Small intestine (tissue), 7 donors: ENCODE measurements around the gene STAT4. TPM values are rescaled to one million over a fixed set of nuclear protein-coding genes. Genes with fewer than 3 reads are reported as not detected.
A peak's percentile ranks its signal among the peaks of the same experiment; 100 is the strongest.

ENCODE experiments used
- DNase-seq, 2 donors: peaks; one replicate each; pipeline versions ENCODE4 v3.0.0 to v3.0.0-alpha.2; 2013
- FAIRE-seq: peaks from 2 replicates; lab custom pipeline; 2012; peaks lifted over from hg19 to GRCh38; lab: Jason Lieb, UNC
- H3K27ac ChIP-seq, 3 donors: one replicate each; pipeline ENCODE4 v1.5.1; 2013; ENCODE audit warnings: low read length in 2 of 3, mild to moderate bottlenecking in 2 of 3, control low read depth in 1 of 3, inconsistent platforms in 1 of 3, low read depth in 1 of 3, moderate library complexity in 1 of 3
- H3K27me3 ChIP-seq, 3 donors: one replicate each; pipeline ENCODE4 v1.6.1; 2013; ENCODE audit warnings: low read length in 3 of 3, inconsistent platforms in 1 of 3; ENCODE audit not compliant: control insufficient read depth in 3 of 3, insufficient read depth in 3 of 3
- H3K36me3 ChIP-seq, 3 donors: one replicate each; pipeline ENCODE4 v1.6.1; 2013; ENCODE audit warnings: low read length in 3 of 3, inconsistent platforms in 1 of 3, low read depth in 1 of 3, mild to moderate bottlenecking in 1 of 3, moderate library complexity in 1 of 3; ENCODE audit not compliant: control insufficient read depth in 3 of 3, insufficient read depth in 2 of 3
- H3K4me1 ChIP-seq, 3 donors: one replicate each; pipeline ENCODE4 v1.6.1; 2013; ENCODE audit warnings: low read length in 2 of 3, inconsistent platforms in 1 of 3, low read depth in 1 of 3, mild to moderate bottlenecking in 1 of 3, moderate library complexity in 1 of 3; ENCODE audit not compliant: control insufficient read depth in 3 of 3, insufficient read depth in 2 of 3
- H3K4me3 ChIP-seq, 3 donors: one replicate each; pipeline ENCODE4 v1.5.1; 2013; ENCODE audit warnings: low read length in 3 of 3, control low read depth in 1 of 3, inconsistent platforms in 1 of 3, low read depth in 1 of 3, mild to moderate bottlenecking in 1 of 3, moderate library complexity in 1 of 3
- H3K9me3 ChIP-seq, 2 donors: one replicate each; pipeline ENCODE4 v1.6.1; 2013; ENCODE audit warnings: low read depth in 1 of 2, low read length in 1 of 2; ENCODE audit not compliant: control insufficient read depth in 2 of 2, insufficient read depth in 1 of 2
- WGBS, 3 donors: extraction: QIAGEN DNeasy Blood & Tissue Kit; methylation state at CpG; one replicate each; pipeline ENCODE4 v1.1.7; 2013; 5-methylcytosine and 5-hydroxymethylcytosine counted together
- polyA plus RNA-seq, 4 donors: library from polyadenylated mRNA; stranded (reverse) in 3 of 4; unstranded in 1 of 4; fragments of 200-250 nt in 3 of 4; fragments of 120-200 nt in 1 of 4; gene quantifications; one replicate each; pipeline versions ENCODE4 v1.2.1 to v1.2.3, GENCODE V29; 2013
- donor health status: healthy with polysubstance abuse.
- donor health status: control.
- donor health status: control.
- donor health status: Bipolar disorder and iron deficiency.
- donor health status: healthy.

Gene STAT4
- polyA plus RNA-seq, 4 donors: 1.0 to 2.8 (median 1.6) TPM

- Histone ChIP-seq H3K27ac (no peak overlapping the region), H3K4me3 (no peak overlapping the region), H3K36me3 (no peaks in the 10 kb centered on the region), H3K4me1 (peaks cover 0 to 8% (median 0%) of the 10 kb centered on the region in 3 donors), H3K9me3 (no peaks in the 10 kb centered on the region), H3K27me3 (no peaks in the 10 kb centered on the region)
- DNase-seq (peak in 1 of 2 donors; percentile 35), FAIRE-seq (no peak)
- 35 to 49% (median 41%) methylated on average over 2 of the region's 2 CpGs for WGBS, 3 donors
Observed at GRCh38 chr2:191038241-191038725, 112.5 kb downstream of the STAT4 start.

DNA sequence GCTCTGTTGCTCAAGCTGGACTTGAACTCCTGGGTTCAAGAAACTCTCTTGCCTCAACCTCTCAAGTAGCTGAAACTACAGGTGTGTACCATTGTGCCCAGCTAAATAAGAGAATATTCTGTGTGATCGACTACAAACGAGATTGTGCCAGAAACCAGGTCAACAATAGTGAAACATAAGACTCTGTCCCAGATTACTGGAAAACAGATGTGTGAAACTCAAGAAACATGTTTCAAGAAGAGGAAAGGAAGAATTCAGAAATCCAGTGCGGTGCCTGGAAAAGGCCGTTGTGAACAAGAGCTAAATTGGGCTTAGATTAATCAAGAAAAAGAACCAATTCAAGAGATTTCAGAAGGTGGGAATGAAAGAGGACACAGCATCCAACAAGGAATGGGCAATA is 113.4 kb downstream of the STAT4 start:
- no peak for FAIRE-seq
- Histone ChIP-seq H3K4me3 (no peak overlapping the region), H3K4me1 (peaks cover 0 to 13% (median 0%) of the 10 kb centered on the region in 3 donors), H3K36me3 (no peaks in the 10 kb centered on the region), H3K27me3 (no peaks in the 10 kb centered on the region), H3K27ac (no peak overlapping the region), H3K9me3 (no peaks in the 10 kb centered on the region)
- 87 to 93% (median 92%) methylated on average over 4 of the region's 4 CpGs for WGBS, 3 donors
- DNase-seq: no peak

DNA sequence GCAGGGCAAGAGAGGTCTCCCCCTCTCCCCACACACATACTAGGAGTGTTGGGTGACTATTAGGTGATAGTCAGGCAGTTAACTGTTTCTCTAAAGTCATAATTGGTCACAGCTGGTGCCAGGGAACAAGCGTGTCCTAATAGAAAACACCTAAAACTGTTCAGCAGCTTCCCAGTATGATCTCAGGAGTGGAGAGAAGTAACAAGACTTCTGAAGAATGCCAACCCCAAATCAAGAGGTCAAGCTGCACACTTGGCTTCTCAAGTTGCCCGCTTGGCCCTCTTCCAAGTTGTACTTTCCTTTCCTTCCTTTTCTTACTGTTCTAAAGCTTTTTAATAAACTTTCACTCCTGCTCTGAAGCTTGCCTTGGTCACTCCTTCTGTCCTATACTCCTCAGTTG is 114.4 kb downstream of the STAT4 start:
- WGBS, 3 donors: 87 to 97% (median 94%) methylated on average over 2 of the region's 2 CpGs

DNA sequence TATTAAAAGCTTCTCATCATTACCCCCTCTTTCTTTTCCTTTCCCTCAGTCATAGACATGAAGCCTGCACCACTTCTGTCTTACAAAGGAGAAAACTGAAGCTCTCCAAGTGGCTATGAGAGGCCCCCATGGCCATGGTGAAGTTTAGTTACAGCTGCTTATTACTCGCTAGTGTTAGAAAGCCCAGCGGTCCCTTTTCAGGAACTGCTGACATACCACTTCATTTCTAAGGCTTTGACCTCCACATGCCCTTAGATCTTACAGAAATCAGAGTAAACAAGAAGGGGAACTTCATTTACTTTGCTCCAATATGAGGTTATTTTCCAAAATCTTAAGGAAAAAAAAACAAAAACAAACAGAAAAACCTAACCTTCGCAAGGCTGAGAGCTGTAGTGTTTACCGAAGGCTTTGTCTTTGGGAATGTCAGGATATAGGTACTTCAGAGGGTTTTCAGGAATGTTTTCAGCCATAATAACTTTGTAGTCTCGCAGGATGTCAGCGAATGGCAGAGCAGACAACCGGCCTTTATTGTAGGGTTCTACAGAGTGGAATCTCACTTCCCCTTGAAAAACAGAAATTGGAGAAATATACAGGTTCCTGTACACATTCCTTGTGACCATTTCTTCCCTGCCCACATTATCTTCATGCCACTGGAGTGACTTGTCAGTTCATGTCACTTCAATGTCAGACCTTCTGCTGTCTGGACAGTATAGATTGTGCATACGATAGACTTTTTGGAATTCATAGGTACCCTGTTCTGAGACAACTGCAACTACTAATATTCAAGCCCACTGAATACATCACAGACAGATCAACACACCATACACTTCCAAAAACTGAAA is 118.0 kb downstream of the STAT4 start:
- Histone ChIP-seq H3K4me1 (peaks cover 0 to 15% (median 0%) of the 10 kb centered on the region in 3 donors), H3K27ac (peak overlapping the region; percentile 6 to 53 (median 24)), H3K27me3 (no peaks in the 10 kb centered on the region), H3K36me3 (no peaks in the 10 kb centered on the region), H3K9me3 (no peaks in the 10 kb centered on the region), H3K4me3 (no peak overlapping the region)
- no peak for FAIRE-seq
- WGBS, 3 donors: 75 to 91% (median 86%) methylated on average over 8 of the region's 8 CpGs
- no peak for DNase-seq

More for the DNA sequence above, 114.4 kb downstream of the STAT4 start:
- Histone ChIP-seq H3K36me3 (no peaks in the 10 kb centered on the region), H3K4me3 (no peak overlapping the region), H3K27me3 (no peaks in the 10 kb centered on the region), H3K4me1 (peaks cover 0 to 7% (median 0%) of the 10 kb centered on the region in 3 donors), H3K9me3 (no peaks in the 10 kb centered on the region), H3K27ac (no peak overlapping the region)
- no peak for DNase-seq
- no peak for FAIRE-seq

DNA sequence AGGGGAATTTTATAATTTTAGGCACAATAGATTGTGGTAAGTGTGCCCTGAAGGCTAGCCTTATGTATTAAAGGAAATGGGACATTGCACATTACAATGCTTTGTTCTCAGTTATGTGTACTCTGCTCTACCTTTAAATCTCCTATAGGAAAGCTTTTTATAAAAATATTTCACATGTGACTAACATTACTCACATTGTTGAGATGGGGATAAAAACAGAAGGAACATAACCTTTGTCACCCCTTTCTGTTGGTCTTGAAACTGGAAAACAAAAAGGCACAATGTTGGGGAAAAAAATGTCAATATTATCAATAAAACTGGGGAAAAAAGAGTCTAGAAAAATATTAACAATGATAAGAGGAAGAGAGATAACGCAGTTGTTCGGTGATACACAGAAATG is 119.5 kb downstream of the STAT4 start:
- no peaks in the 10 kb centered on the region for H3K9me3 ChIP-seq
- H3K27ac ChIP-seq: no peak overlapping the region
- no peaks in the 10 kb centered on the region for H3K36me3 ChIP-seq
- H3K4me1 ChIP-seq: peaks cover 0 to 15% (median 0%) of the 10 kb centered on the region in 3 donors
- DNase-seq (no peak), FAIRE-seq (no peak)
- no peaks in the 10 kb centered on the region for H3K27me3 ChIP-seq
- 20 to 63% (median 34%) methylated on average over 2 of the region's 2 CpGs for WGBS, 3 donors
- no peak overlapping the region for H3K4me3 ChIP-seq

GRCh38 chr2:191030521-191031154 is 120.2 kb downstream of the STAT4 start:
- FAIRE-seq (no peak), DNase-seq (peak; percentile 54 to 66)
- H3K27ac ChIP-seq: no peak overlapping the region
- 27 to 34% (median 29%) methylated on average over 8 of the region's 8 CpGs for WGBS, 3 donors
- H3K27me3 ChIP-seq: no peaks in the 10 kb centered on the region
- H3K4me3 ChIP-seq: no peak overlapping the region
- H3K9me3 ChIP-seq: no peaks in the 10 kb centered on the region
- no peaks in the 10 kb centered on the region for H3K36me3 ChIP-seq
- peaks cover 0 to 15% (median 0%) of the 10 kb centered on the region in 3 donors for H3K4me1 ChIP-seq

DNA sequence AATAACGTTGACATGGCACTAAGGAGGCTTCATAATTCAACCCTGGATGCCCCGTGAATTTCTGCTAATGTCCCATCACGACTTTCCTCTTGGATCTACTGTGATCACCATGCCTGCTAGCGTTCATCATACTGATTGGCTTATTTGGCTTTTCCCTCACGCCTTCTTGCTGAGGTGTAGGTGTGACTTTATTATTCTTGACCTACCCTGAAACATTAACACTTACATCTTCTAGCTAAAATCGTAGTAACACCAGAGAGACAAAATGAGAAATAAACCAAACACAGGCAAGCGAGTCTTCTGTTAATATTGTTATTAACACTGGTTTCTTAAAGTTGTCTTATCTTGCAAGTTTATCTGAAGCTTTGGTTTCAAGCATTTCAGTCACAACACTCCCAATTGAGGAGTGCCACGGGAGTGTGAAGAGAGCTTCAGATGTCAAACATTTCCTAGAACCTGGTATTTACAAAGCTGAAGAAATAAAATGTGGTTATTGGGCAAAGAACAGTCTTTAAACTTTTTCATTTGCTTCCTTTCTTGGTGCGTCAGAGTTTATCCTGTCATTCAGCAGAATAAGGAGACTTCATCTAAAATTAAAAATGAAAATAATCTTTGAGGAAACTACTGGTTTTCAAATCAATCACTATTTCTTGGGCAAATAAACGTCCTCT is 121.4 kb downstream of the STAT4 start:
- Histone ChIP-seq H3K27me3 (no peaks in the 10 kb centered on the region), H3K4me3 (no peak overlapping the region), H3K4me1 (peaks cover 0 to 15% (median 0%) of the 10 kb centered on the region in 3 donors), H3K27ac (no peak overlapping the region), H3K9me3 (no peaks in the 10 kb centered on the region), H3K36me3 (no peaks in the 10 kb centered on the region)
- DNase-seq (no peak), FAIRE-seq (peak; percentile 5)
- 80 to 87% (median 82%) methylated on average over 10 of the region's 10 CpGs for WGBS, 3 donors

DNA sequence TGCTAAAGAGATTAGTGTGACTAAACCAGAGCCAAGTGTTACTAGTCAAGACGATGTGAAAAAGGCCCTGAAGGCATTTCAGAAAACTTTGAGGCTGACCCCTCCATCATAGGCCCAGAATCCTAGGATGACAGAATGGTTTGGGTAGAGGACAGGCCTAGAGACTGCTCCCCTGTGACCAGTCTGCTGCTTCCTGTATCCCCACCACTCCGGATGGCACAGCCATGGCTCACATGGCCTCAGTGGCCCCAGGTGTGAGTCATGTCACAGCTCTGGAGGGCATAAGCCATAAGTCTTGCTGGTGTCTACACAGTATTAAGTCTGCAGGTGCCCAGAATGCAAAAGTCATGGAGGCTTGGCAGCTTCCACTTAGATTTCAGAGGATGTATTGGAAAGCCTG is 124.4 kb downstream of the STAT4 start:
- WGBS, 3 donors: 43 to 50% (median 46%) methylated on average over 2 of the region's 2 CpGs
- Histone ChIP-seq H3K4me1 (peaks cover 0 to 12% (median 2%) of the 10 kb centered on the region in 3 donors), H3K36me3 (no peaks in the 10 kb centered on the region), H3K27me3 (no peaks in the 10 kb centered on the region), H3K4me3 (no peak overlapping the region), H3K9me3 (no peaks in the 10 kb centered on the region), H3K27ac (peak overlapping the region in 1 of 3 donors; percentile 21)
- FAIRE-seq: no peak
- no peak for DNase-seq
